Activated CD8-positive, alpha-beta memory T cell treated with anti-CD3 and anti-CD28 coated beads for 4 hours (primary cell): ENCODE measurements around the gene SYNJ1.
"Not testable (repeated sequence)": the region's sequence is repeated elsewhere in the genome, so short reads cannot be mapped to it uniquely, and the experiment has no call there.

ENCODE experiments used
- DNase-seq, 2 donors: peaks; one replicate each; pipeline ENCODE4 v3.0.0-alpha.2; 2020; ENCODE audit warnings: low read depth in 2 of 2

The SYNJ1 gene

GRCh38 chr21:32698286-32698685, 29.5 kb downstream of the SYNJ1 start:
- DNase-seq: no peak

DNA sequence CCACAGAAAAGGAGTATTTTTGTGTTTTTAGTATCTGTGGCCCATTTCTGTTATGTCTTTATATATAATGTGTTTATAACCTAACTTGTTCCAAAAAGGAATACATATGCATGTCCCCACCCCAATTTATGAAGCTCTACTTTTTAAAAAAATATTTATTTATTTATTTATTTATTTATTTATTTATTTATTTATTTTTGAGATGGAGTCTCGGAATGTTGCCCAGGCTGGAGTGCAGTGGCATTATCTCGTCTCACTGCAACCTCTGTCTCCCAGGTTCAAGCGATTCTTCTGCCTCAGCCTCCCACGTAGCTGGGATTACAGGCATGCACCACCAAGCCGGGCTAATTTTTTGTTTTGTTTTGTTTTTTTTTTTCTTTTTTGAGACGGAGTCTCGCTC, 32.3 kb downstream of the SYNJ1 start:
- DNase-seq: not testable (repeated sequence)

- no peak for DNase-seq
Measured at GRCh38 chr21:32693581-32693980, 34.2 kb downstream of the SYNJ1 start.

GRCh38 chr21:32690085-32690484, 37.7 kb downstream of the SYNJ1 start:
- no peak for DNase-seq

GRCh38 chr21:32687643-32688345, 40.0 kb downstream of the SYNJ1 start:
- DNase-seq: no peak

DNA sequence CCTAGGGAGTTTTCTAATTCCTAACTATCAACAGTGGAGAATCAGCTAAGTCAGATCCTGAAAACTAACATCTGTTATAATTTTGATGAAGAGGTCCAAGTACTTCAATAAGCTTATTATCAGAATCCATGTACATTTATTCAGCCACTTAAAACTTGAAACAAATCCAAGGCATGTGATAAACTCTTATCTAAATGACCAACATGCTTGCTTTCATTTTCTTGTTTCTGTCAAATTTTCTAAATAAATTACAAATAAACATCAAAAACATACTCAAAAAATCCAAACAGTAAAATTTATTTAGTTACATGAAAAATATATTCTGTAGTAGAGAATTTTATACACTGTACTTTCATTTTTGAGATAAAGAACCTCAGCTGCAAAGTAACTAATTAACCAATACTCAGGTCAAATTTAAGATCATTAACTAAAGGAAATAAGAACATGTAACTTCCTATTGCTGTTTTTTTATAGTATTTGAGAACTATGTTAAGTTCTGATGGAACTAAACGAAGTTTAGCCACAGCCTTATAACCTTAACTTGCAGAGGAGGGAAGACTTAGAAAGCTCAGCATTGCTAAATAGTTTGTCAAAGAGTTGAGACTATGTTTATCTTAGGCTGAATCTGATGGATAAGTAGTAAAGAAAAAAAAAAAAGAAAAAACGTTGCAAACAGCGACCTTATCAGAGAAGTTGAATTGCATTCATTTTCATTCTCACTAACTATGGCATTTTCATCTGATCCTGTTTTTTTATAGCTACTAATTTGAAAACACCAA, 44.9 kb downstream of the SYNJ1 start:
- no peak for DNase-seq

GRCh38 chr21:32674731-32675130, 53.1 kb downstream of the SYNJ1 start:
- DNase-seq: no peak

DNA sequence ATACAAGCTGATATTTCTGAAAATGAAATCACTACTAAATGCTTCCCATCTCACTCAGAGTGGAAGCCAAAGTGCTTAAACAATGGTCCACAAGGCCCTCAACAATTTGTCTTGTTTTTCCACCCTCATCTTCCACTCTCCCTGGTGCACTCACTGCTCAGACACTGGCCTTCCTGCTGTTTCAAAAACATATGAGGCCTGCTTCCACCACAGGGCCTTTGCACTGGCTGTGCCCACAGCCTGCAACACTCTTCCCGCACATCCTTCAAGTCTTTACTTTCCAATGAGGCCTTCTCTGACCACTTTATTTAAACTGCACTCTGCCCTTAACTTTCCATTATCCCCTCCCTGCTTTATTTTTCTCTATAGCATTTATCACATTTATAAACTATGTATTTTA, 53.8 kb downstream of the SYNJ1 start:
- no peak for DNase-seq

DNA sequence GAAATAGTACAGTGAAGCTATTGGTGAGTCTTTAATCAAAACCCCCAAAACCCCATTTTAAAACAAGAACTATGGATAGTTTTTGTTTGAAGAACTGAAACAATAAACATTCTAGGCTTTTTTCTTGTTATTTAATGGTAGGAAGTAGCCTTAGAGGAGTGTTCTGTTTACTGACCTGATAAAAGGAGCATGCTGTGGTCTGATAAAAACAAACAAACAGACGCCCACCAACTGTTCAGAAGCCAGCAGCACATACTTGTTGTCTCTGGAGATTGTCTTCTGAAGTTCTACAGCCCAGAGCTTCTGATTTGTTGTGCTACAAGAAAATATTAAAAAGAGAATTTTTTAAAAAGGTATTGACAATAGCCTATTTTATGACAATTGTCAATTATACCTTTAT, 61.6 kb downstream of the SYNJ1 start:
- no peak for DNase-seq

DNA sequence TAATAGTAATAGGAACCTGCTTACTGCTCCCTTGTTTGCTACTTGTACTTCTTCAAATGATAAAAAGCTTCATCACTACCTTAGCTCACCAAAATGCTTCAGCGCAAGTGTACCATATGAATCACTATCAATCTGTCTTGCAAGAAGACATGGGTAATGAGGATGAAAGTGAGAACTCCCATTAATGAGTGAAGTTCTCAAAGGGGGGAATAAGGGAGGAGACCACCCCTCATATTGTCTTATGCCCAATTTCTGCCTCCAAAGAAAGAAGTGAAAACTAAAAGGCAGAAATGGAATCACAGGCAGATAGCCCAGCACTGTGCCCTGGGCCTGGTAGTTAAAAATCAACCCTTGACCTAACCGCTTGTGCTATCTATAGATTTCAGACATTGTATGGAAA, 63.7 kb downstream of the SYNJ1 start:
- DNase-seq: not testable (repeated sequence)

DNA sequence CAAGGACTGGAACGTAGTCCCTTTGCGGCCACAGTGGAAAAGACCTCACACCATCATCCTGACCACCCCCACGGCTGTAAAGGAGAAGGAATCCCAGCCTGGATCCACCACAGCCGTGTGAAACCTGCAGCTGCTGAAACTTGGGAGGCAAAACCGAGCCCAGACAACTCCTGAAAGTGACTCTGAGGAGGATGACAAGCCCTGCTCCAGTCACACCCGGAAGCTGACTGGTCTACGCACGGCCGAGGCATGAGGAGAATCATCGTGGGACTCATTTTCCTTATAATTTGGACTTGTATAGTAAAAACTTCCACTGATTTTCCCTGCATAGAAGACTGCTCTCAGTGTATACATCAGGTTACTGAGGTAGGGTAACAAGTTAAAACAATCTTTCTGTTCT, 65.8 kb downstream of the SYNJ1 start:
- DNase-seq: not testable (repeated sequence)

- DNase-seq: not testable (repeated sequence)
Measured at GRCh38 chr21:32661026-32661782, 66.6 kb downstream of the SYNJ1 start.

GRCh38 chr21:32658524-32658923, 69.3 kb downstream of the SYNJ1 start:
- DNase-seq: no peak

GRCh38 chr21:32653326-32653901, 74.4 kb downstream of the SYNJ1 start:
- DNase-seq: no peak

- no peak for DNase-seq
Measured at GRCh38 chr21:32648165-32648564, 79.6 kb downstream of the SYNJ1 start.

DNA sequence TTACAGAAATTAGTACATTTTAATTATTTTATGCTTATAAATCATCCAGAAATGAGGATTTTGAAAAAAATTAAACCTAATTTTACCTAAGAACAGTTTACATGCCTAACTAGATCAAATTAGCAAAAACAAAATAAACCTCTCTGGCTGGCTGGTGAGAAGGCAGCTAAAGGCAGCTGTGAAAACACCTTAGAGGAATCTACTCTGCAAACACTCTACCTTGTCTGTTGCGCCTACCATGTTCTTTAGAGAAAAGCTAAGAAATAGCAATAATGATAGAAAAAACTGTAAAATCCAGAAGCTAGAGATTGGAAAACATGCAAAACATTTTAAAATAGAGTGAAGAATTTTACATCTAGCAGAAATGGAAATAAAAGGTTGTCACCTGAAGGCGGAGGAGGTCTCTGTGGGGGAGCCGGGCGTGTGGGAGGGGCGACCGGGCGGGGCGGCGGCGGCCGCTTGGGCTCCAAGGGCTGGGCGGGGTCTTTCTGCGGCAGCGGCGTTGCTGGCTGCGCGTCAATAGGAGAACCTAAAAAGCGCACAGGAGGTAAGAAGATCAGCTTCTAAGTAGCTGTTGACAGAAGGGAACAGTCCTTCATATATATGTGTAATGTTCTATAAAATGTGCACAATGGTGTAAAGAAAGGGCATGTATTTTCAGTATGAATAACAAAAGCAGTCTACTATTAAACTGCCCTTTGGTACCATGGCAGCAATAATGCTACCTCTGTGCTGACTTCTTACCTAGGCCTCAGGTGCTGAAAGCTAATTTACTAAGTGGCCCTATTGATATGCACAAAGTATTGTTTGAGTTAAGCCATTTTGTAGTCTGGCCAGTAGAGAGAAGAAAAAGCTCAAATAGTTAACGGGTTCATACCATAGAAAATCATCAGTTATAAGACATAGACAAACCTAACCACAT, 82.3 kb downstream of the SYNJ1 start:
- no peak for DNase-seq

DNA sequence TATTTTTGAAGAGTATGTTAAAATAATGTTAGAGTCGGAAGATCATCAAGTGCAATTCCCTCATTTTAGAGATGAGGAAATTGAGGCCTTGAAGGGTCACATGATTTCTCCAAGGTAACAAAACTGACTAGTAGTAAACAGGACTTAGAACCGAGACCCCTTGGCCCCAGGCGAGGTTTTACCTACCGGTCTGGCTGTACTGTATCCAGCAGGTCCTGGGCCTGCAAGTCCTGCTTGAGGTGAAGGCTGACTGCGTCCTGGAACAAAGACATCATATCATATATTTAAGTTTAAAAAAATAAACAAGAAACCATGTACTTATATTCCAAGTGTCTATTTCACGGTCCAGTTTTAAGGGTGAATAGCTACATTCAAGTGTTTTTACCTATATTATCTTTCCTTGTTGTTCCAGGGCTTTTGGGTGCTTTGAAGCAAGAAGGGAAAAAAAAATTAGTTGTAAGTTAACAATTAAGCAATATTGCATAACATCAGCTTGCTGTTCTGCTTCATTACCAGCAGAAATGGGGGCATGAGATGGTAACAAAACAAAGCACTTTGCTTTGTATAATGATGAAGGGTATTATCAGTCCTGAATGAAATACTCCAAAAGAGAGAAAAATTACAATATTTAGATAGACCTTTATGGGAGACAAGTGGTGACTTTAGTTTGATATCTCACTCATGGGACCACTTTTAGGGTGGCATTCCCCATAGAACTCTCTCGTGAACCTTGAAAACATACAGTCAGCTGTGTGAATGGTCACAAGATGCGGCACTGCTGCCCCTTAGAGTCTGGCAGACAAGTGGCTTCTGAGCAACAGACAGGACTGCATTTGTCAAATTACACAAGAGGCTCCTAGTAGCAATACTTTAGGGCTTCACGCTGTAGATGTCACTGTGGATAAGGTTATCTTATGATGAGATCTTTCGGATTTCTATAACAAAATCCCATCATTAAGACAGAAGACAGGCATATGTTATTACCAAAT, 85.8 kb downstream of the SYNJ1 start:
- DNase-seq: no peak

DNA sequence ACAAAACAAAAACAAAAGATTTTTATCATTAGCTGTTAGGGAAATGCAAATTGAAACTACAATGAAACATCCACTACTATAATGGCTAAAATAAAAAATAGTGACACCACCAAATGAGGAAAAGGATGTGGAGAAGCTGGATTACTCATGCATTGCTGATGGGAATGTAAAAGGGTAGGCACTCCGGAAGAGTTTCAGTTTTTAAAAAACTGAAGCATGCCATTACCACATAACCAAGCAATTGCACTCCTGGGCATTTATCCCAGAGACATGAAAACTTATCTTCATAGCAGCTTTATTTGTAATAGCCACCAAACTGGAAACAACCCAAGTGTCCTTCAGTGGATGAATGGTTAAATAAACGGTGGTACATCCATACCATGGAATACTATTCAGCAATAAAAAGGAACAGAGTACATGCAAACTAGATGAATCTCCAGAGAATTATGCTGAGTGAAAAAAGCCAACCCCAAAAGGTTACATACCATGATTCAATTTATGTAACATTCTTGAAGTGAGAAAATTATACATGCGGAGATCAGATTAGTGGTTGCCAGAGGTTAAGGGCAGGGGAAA, 101.1 kb downstream of the SYNJ1 start:
- DNase-seq: no peak

DNA sequence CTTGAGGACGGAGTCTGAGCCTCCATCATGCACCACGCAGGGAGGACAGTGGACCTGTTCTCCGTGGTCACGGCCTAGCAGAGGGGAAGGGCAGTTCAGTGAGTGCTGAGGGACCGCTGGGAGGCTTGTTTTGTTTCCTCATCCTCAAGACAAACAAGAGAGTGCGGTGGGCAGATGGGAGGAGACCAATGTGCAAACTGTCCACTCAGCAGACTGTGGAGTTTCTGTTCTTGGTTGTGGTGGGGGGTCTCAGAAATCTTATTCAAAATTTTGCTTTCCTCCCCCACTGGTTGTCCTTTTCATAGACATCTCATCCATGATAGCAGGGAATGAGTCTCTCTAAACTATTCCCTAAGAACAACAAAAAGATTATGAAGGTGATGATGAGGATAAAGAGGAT, 109.6 kb downstream of the SYNJ1 start:
- not testable (repeated sequence) for DNase-seq
